Panc1 (cell line): ENCODE data around the gene VARS1.

ENCODE experiments used
- CTCF ChIP-seq: fragments of 450-650 bp; IDR thresholded peaks from 2 replicates; pipeline ENCODE4 v1.5.1; 2017; ENCODE audit warnings: mild to moderate bottlenecking
- POLR2AphosphoS5 ChIP-seq: IDR thresholded peaks from 2 replicates; pipeline ENCODE4 v1.6.1; 2012; ENCODE audit warnings: mild to moderate bottlenecking, low read depth, low read length, moderate library complexity
- REST ChIP-seq, 2 experiments: IDR thresholded peaks; 2 replicates each; pipeline ENCODE4 v1.6.1; 2011 to 2012; ENCODE audit warnings: low read depth in 2 of 2, control low read depth in 1 of 2, low read length in 1 of 2, mild to moderate bottlenecking in 1 of 2, moderate library complexity in 1 of 2; ENCODE audit not compliant: insufficient read depth in 1 of 2
- SIN3A ChIP-seq: IDR thresholded peaks from 2 replicates; pipeline ENCODE4 v1.6.1; 2012; ENCODE audit warnings: low read depth, mild to moderate bottlenecking, low read length, moderate library complexity, borderline replicate concordance; ENCODE audit not compliant: insufficient read depth
- TCF7L2 ChIP-seq: IDR thresholded peaks from 2 replicates; pipeline ENCODE4 v1.6.1; 2011; ENCODE audit warnings: mild to moderate bottlenecking, low read depth, low read length, inconsistent platforms

- TF ChIP-seq CTCF (no peak), POLR2AphosphoS5 (no peak), SIN3A (no peak), REST (IDR thresholded peaks at IDR 0.05; ENCODE audit: insufficient read depth in 1 of 2, low read depth in 2 of 2, low read length in 1 of 2) (no peak), TCF7L2 (no peak)
These were observed 11.2 kb downstream of the VARS1 start for GRCh38 chr6:31784098-31784925.
